Gastroesophageal sphincter (tissue), 4 donors: ENCODE data around the gene WDR5. TPM values are rescaled to one million over a fixed set of nuclear protein-coding genes. Genes with fewer than 3 reads are reported as not detected.

Source experiments
- ATAC-seq: fragments of 150-250 bp; one replicate; pipeline ENCODE4 v1.9.1; 2016; ENCODE audit warnings: mild to moderate bottlenecking, moderate library complexity
- H3K27ac ChIP-seq, 4 donors: fragments of 200-600 bp; sonication (generic) in 3 of 4; 1 replicate in 3 of 4; 2 replicates in 1 of 4; pipeline ENCODE4 v1.5.1; 2016 to 2019
- H3K27me3 ChIP-seq: fragments of 200-600 bp; sonication (generic); one replicate; pipeline ENCODE4 v1.5.1; 2019
- H3K36me3 ChIP-seq, 2 donors: fragments of 200-600 bp; sonication (generic); one replicate each; pipeline ENCODE4 v1.5.1; 2019; ENCODE audit warnings: control low read depth in 1 of 2
- H3K4me1 ChIP-seq, 3 donors: fragments of 200-600 bp; sonication (generic); 1 replicate in 2 of 3; 2 replicates in 1 of 3; pipeline ENCODE4 v1.5.1; 2016 to 2019; ENCODE audit warnings: control low read depth in 2 of 3
- H3K4me3 ChIP-seq, 2 donors: fragments of 200-600 bp; sonication (generic); one replicate each; pipeline ENCODE4 v1.5.1; 2019; ENCODE audit warnings: mild to moderate bottlenecking in 1 of 2, moderate library complexity in 1 of 2
- H3K9me3 ChIP-seq, 3 donors: fragments of 200-600 bp; sonication (generic); one replicate each; pipeline ENCODE4 v1.5.1; 2017 to 2019; ENCODE audit warnings: control low read depth in 2 of 3
- EP300 ChIP-seq: sonication (generic); formaldehyde crosslinking; IDR thresholded peaks from one replicate; pipeline ENCODE4 v1.6.1; 2017; ENCODE audit warnings: antibody characterized with exemption, mild to moderate bottlenecking
- POLR2A ChIP-seq, 2 donors: fragments of 450-650 bp; IDR thresholded peaks; one replicate each; pipeline ENCODE4 v1.6.1; 2017; ENCODE audit warnings: antibody characterized with exemption in 2 of 2, mild to moderate bottlenecking in 2 of 2, moderate library complexity in 1 of 2
- POLR2AphosphoS5 ChIP-seq: sonication (generic); formaldehyde crosslinking; IDR thresholded peaks from one replicate; pipeline ENCODE4 v1.6.1; 2017; ENCODE audit warnings: antibody characterized with exemption
- WGBS, 2 donors: methylation state at CpG; one replicate each; pipeline ENCODE4 v1.1.5; 2018; ENCODE audit warnings: low coverage in 1 of 2; 5-methylcytosine and 5-hydroxymethylcytosine counted together
- total RNA-seq, 4 donors: library from RNA; depleted of rRNA; stranded (reverse); fragments of >200 nt; gene quantifications; one replicate each; pipeline ENCODE4 v1.1.0, GENCODE V29; 2016
- TF ChIP-seq, protein P1 (sequence below), 4 experiments: fragments of 200-600 bp in 2 of 4; fragments of 450-650 bp in 2 of 4; sonication (generic) in 1 of 4; IDR thresholded peaks; one replicate each; pipeline ENCODE4 v1.5.1; 2017 to 2019; ENCODE audit warnings: antibody characterized with exemption in 4 of 4, mild to moderate bottlenecking in 2 of 4, moderate library complexity in 2 of 4

WDR5 gene
- total RNA-seq, 4 donors from 2014 or later: 16.4 to 30.2 (median 24.8) TPM

DNA sequence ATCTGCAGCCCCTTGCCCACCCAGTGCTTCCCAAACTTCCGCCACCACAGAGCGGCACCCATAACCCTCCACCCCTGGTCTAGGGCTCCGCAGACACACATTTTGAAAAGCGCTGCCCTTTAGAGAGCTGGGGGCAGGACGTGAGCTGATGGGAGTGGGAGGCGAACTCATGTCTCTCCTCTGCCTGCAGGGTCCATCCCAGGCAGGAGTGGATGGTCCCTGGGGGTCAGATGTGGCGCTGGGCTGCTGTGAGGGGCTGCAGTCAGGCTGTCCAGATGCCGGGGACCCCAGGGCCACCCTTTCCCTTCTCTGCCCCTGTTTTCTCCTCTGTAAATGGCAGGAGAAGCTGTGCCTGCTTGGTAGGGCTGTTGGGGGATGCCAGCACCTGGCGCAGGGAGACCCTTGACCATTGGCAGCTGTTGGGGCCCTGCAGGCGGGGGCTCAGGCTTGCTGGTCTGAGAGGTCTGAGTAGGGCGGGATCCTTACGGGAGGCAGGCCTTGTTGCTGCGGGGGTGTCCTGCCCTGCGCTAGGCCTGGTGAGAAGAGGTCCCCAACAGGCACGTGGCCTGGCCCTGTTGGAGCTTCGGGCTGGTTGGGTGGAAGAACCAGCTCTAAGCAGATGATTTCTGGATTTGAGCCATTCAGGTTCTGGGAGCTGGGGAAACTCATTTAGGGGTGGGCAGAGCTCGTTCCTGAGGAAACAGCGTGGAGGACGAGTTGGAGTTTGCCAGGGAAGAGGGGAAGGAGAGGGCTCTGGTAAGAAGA, 38.8 kb downstream of the WDR5 start:
- H3K27me3 ChIP-seq: peaks cover 50% of the 10 kb centered on the region
- H3K27ac ChIP-seq: no peak overlapping the region
- H3K9me3 ChIP-seq: no peaks in the 10 kb centered on the region
- no peak overlapping the region for H3K4me3 ChIP-seq
- WGBS, 2 donors: no CpG with 5 or more reads among the region's 19 CpGs
- H3K36me3 ChIP-seq: no peaks in the 10 kb centered on the region
- no peak for ATAC-seq
- H3K4me1 ChIP-seq: peaks cover 0 to 32% (median 0%) of the 10 kb centered on the region in 3 donors
- TF ChIP-seq POLR2A (IDR thresholded peaks at IDR 0.05) (no peak), POLR2AphosphoS5 (no peak), EP300 (no peak)
- TF ChIP-seq, protein P1, sequence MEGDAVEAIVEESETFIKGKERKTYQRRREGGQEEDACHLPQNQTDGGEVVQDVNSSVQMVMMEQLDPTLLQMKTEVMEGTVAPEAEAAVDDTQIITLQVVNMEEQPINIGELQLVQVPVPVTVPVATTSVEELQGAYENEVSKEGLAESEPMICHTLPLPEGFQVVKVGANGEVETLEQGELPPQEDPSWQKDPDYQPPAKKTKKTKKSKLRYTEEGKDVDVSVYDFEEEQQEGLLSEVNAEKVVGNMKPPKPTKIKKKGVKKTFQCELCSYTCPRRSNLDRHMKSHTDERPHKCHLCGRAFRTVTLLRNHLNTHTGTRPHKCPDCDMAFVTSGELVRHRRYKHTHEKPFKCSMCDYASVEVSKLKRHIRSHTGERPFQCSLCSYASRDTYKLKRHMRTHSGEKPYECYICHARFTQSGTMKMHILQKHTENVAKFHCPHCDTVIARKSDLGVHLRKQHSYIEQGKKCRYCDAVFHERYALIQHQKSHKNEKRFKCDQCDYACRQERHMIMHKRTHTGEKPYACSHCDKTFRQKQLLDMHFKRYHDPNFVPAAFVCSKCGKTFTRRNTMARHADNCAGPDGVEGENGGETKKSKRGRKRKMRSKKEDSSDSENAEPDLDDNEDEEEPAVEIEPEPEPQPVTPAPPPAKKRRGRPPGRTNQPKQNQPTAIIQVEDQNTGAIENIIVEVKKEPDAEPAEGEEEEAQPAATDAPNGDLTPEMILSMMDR (IDR thresholded peaks at IDR 0.05): no peak

DNA sequence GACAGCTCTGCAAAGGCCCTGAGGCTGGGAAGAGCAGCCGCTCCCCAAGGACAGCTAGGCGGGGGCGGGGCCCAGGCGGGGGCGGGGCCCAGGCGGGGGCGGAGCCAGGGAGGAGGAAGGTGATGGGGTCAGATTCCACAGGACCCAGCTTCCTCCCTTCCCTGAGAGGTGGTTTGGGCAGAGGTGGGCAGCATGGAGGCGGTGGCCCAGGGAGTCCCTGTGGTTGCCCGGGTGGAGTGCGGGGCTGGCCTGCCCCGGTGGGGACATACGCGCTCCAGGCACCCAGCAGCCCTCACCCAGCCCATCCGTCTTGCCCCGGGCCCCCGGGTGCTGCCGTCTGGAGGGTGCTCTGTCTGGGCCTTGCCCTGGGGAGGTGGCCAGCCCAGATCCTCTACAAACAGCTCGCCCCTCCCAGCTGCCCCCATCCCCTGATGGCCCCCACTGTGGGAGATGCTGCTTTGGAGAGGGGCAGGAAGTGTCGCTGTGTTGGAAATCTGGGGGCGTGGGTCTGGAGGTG, 39.5 kb downstream of the WDR5 start:
- WGBS, 2 donors: no CpG with 5 or more reads among the region's 20 CpGs
- TF ChIP-seq EP300: no peak
- TF ChIP-seq POLR2AphosphoS5: no peak
- TF ChIP-seq, protein P1 (IDR thresholded peaks at IDR 0.05): no peak
- TF ChIP-seq POLR2A (IDR thresholded peaks at IDR 0.05): no peak
- no peak for ATAC-seq

DNA sequence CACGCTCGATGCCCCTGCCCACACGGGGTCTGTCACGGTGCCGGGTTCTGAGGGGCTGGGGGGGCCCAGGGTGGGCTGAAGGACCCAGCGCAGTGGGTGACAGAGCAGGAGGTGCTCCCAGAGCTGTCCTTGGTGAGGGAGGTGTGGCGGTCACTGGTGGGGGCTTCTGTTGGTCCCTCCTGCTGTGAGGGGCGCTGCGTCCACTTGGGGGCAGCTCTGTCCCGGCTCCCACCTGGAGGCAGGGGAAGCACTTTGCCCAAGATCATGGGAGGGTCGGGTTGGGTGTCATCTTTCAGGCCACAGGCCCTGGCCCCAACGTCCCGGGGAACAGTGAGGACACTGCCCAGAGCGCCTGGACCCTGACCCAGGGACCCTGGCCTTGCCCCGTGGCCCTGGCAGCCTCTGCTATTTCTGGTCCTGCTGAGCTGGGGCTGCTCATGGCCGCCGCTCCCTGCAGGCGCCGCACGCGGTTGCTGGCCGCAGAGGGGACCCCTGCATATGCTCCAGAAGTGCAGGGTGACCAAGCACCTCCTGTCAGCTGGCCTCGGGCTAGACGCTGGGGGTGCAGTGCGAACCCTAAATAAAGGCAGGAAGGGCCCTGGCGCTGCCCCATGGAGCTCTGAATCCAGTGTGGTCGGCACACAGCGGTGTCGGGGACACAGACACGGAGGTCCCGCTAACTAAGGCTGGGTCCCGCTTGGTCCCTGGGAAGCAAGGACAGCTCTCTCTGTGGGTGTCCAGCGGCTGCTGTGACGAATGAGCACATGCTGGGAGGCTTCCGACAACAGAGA, 40.1 kb downstream of the WDR5 start:
- TF ChIP-seq POLR2A (IDR thresholded peaks at IDR 0.05): no peak
- TF ChIP-seq, protein P1 (IDR thresholded peaks at IDR 0.05): peak in 3 of 4 experiments; percentile 31 to 64 (median 40)
- H3K27ac ChIP-seq: no peak overlapping the region
- peaks cover 50% of the 10 kb centered on the region for H3K27me3 ChIP-seq
- ATAC-seq: no peak
- WGBS, 2 donors: 80% methylated on average over 2 of the region's 35 CpGs; no CpG with 5 or more reads in 1 of the 2 donors
- no peak overlapping the region for H3K4me3 ChIP-seq
- no peaks in the 10 kb centered on the region for H3K36me3 ChIP-seq
- H3K9me3 ChIP-seq: no peaks in the 10 kb centered on the region
- H3K4me1 ChIP-seq: peaks cover 0 to 32% (median 0%) of the 10 kb centered on the region in 3 donors

More for the DNA sequence above, 39.5 kb downstream of the WDR5 start:
- Histone ChIP-seq H3K36me3 (no peaks in the 10 kb centered on the region), H3K27me3 (peaks cover 50% of the 10 kb centered on the region), H3K4me3 (no peak overlapping the region), H3K4me1 (peaks cover 0 to 32% (median 0%) of the 10 kb centered on the region in 3 donors), H3K9me3 (no peaks in the 10 kb centered on the region), H3K27ac (no peak overlapping the region)

DNA sequence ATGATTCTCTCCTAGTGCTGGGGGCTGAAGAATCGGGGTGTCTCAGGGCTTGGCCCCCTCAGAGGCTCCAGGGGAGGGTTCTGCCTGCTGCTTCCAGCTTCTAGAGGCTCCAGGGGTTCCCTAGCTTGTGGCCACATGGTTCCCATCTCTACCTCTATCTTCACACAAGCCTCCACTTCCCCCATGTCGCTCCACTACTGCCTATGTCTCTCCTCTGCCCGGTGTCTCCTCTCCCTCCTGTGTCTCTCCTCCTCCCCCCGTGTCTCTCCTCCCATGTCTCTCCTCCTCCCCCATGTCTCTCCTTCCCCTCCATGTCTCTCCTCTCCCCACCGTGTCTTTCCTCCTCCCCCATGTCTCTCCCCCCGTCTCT, 40.7 kb downstream of the WDR5 start:
- Histone ChIP-seq H3K27ac (no peak overlapping the region), H3K27me3 (peaks cover 50% of the 10 kb centered on the region), H3K4me3 (no peak overlapping the region), H3K4me1 (peaks cover 0 to 32% (median 0%) of the 10 kb centered on the region in 3 donors), H3K36me3 (no peaks in the 10 kb centered on the region), H3K9me3 (no peaks in the 10 kb centered on the region)
- ATAC-seq: no peak
- TF ChIP-seq EP300 (no peak), POLR2A (IDR thresholded peaks at IDR 0.05) (no peak), POLR2AphosphoS5 (no peak)
- TF ChIP-seq, protein P1 (IDR thresholded peaks at IDR 0.05): no peak
- 0 to 73% methylated on average over 1 to 6 of the region's 6 CpGs for WGBS, 2 donors
